HG02798 (cell line): ENCODE measurements around the gene CCDC87.
A peak's percentile ranks its signal among the peaks of the same experiment; 100 is the strongest.
"Not testable (repeated sequence)": the region's sequence is repeated elsewhere in the genome, so short reads cannot be mapped to it uniquely, and the experiment has no call there.

Experiments
- ATAC-seq: cut with Tn5 transposase; IDR thresholded peaks from one replicate; pipeline ENCODE4 v1.9.1; 2021; ENCODE audit warnings: mild to moderate bottlenecking; ENCODE audit not compliant: unreplicated experiment, poor library complexity

The CCDC87 gene

GRCh38 chr11:66585447-66585846, 7.4 kb downstream of the CCDC87 start:
- not testable (repeated sequence) for ATAC-seq

GRCh38 chr11:66582565-66583147, 10.2 kb downstream of the CCDC87 start:
- not testable (repeated sequence) for ATAC-seq

GRCh38 chr11:66581261-66581660, 11.6 kb downstream of the CCDC87 start:
- no peak for ATAC-seq

GRCh38 chr11:66580803-66581202, 12.1 kb downstream of the CCDC87 start:
- no peak for ATAC-seq

- ATAC-seq, result peak; percentile 46
These were observed 13.8 kb downstream of the CCDC87 start for GRCh38 chr11:66579017-66579606.

- no peak for ATAC-seq
These were observed 22.0 kb downstream of the CCDC87 start for GRCh38 chr11:66570850-66571180.

- no peak for ATAC-seq
These were observed 22.6 kb downstream of the CCDC87 start for GRCh38 chr11:66570079-66570849.

GRCh38 chr11:66569076-66569475, 23.8 kb downstream of the CCDC87 start:
- no peak for ATAC-seq

GRCh38 chr11:66568124-66568916, 24.5 kb downstream of the CCDC87 start, which contains the start of gene CTSF:
Gene CTSF, minus strand, starts transcription at chr11:66568606. Its CDS starts 120 bp downstream, at chr11:66568486.
- ATAC-seq, result no peak

- ATAC-seq, result no peak
These were observed 25.1 kb downstream of the CCDC87 start for GRCh38 chr11:66567787-66568123.

- no peak for ATAC-seq
These were observed 26.6 kb downstream of the CCDC87 start for GRCh38 chr11:66566221-66566620.

GRCh38 chr11:66564984-66565383, 27.9 kb downstream of the CCDC87 start:
- no peak for ATAC-seq

GRCh38 chr11:66564538-66564937, 28.3 kb downstream of the CCDC87 start:
- ATAC-seq, result no peak

- ATAC-seq, result no peak
These were observed 29.0 kb downstream of the CCDC87 start for GRCh38 chr11:66563832-66564231.

- ATAC-seq, result no peak
These were observed 29.8 kb downstream of the CCDC87 start for GRCh38 chr11:66562907-66563583.

GRCh38 chr11:66562275-66562674, 30.6 kb downstream of the CCDC87 start:
- no peak for ATAC-seq

- ATAC-seq, result no peak
These were observed 31.0 kb downstream of the CCDC87 start for GRCh38 chr11:66561975-66562248.

GRCh38 chr11:66561178-66561974, 31.5 kb downstream of the CCDC87 start:
- no peak for ATAC-seq

GRCh38 chr11:66559866-66560676, 32.8 kb downstream of the CCDC87 start:
- no peak for ATAC-seq
